K562 (cell line): ENCODE data around the gene EXOC3. TPM values are rescaled to one million over a fixed set of nuclear protein-coding genes. Genes with fewer than 3 reads are reported as not detected.

Experiments
- ATAC-seq: fragments of 200-7000 bp; cut with Tn5 transposase; 3 replicates; pipeline ENCODE4 v1.9.1; 2020; ENCODE audit warnings: moderate library complexity
- BruUV-seq: library from RNA; stranded (reverse); fragments of 400-500 nt; replicated peaks from 2 replicates; lab custom pipeline; 2021; lab: Mats Ljungman, UMichigan
- CTCF ChIA-PET: fragments of 300-600 bp; formaldehyde crosslinking; extraction: SDS; loops from one replicate; lab custom pipeline; 2021; ENCODE audit warnings: low intra/inter-chr PET ratio; lab: Yijun Ruan, JAX
- POLR2A ChIA-PET: fragments of 300-600, 350-650 bp; sonication (Branson Sonifier 250); formaldehyde crosslinking; extraction: SDS; loops from one replicate; lab custom pipeline; 2021; ENCODE audit warnings: antibody characterized with exemption, inconsistent platforms; lab: Yijun Ruan, JAX
- DNase-seq, 4 experiments: peaks; one replicate each; pipeline versions ENCODE4 v3.0.0 to v3.0.0-alpha.2; 2011 to 2018; ENCODE audit warnings: low spot score in 3 of 4, mixed read lengths in 3 of 4; ENCODE audit errors: extremely low read depth in 1 of 4
- FAIRE-seq: peaks from 2 replicates; lab custom pipeline; 2011; peaks lifted over from hg19 to GRCh38; lab: Jason Lieb, UNC
- H2AFZ ChIP-seq: 2 replicates; pipeline ENCODE4 v1.6.0; 2011; ENCODE audit warnings: low read depth, low read length, control low read depth, inconsistent platforms
- H3K27ac ChIP-seq: fragments of 200-600 bp; 3 replicates; pipeline ENCODE4 v1.8.0; 2011; ENCODE audit warnings: low read depth, mild to moderate bottlenecking, control low read depth, inconsistent platforms, low read length, moderate library complexity, mixed read lengths; ENCODE audit errors: extremely low read depth
- H3K27me3 ChIP-seq, 2 experiments: fragments of 300-600 bp in 1 of 2; 2 replicates in 1 of 2; 3 replicates in 1 of 2; pipeline versions ENCODE4 v1.6.0 to v1.8.0; 2011; ENCODE audit warnings: inconsistent platforms in 2 of 2, low read length in 2 of 2, mild to moderate bottlenecking in 1 of 2, mixed read lengths in 1 of 2, moderate library complexity in 1 of 2; ENCODE audit not compliant: control insufficient read depth in 2 of 2, insufficient read depth in 2 of 2
- H3K36me3 ChIP-seq: fragments of 300-600 bp; 3 replicates; pipeline ENCODE4 v1.8.0; 2011; ENCODE audit warnings: mild to moderate bottlenecking, low read length, inconsistent platforms; ENCODE audit not compliant: control insufficient read depth, insufficient read depth
- H3K4me1 ChIP-seq, 2 experiments: fragments of 200-600 bp in 1 of 2; replicated peaks in 1 of 2; 2 replicates in 1 of 2; 3 replicates in 1 of 2; pipeline versions ENCODE4 v1.5.1 to v1.8.0; 2011; ENCODE audit warnings: inconsistent platforms in 2 of 2, low read length in 2 of 2, mild to moderate bottlenecking in 1 of 2, mixed read lengths in 1 of 2, moderate library complexity in 1 of 2; ENCODE audit not compliant: control insufficient read depth in 2 of 2, insufficient read depth in 2 of 2
- H3K4me2 ChIP-seq: 2 replicates; pipeline ENCODE4 v1.6.1; 2011; ENCODE audit warnings: low read length, control low read depth, inconsistent platforms, mixed read lengths; ENCODE audit not compliant: insufficient read depth
- H3K4me3 ChIP-seq: fragments of 200-600 bp; sonication (generic), shearing (Covaris generic); 2 replicates; pipeline ENCODE4 v1.5.1; 2016; ENCODE audit warnings: control low read depth, inconsistent platforms
- H3K79me2 ChIP-seq: fragments of 200-600 bp; 3 replicates; pipeline ENCODE4 v1.8.0; 2011; ENCODE audit warnings: low read length, inconsistent platforms; ENCODE audit not compliant: control insufficient read depth, insufficient read depth
- H3K9ac ChIP-seq, 2 experiments: 2 replicates each; pipeline versions ENCODE4 v1.6.0 to v1.6.1; 2011; ENCODE audit warnings: low read depth in 2 of 2, low read length in 2 of 2, control low read depth in 1 of 2, inconsistent platforms in 1 of 2, mild to moderate bottlenecking in 1 of 2, mixed read lengths in 1 of 2; ENCODE audit not compliant: insufficient read depth in 1 of 2
- H3K9me1 ChIP-seq: one replicate; pipeline ENCODE4 v1.6.0; 2011; ENCODE audit warnings: inconsistent platforms, mild to moderate bottlenecking, low read length, moderate library complexity; ENCODE audit not compliant: control insufficient read depth, insufficient read depth
- H3K9me3 ChIP-seq: replicated peaks from 2 replicates; pipeline ENCODE4 v1.5.1; 2011; ENCODE audit warnings: low read depth, low read length, inconsistent platforms; ENCODE audit not compliant: control insufficient read depth, insufficient read depth
- H4K20me1 ChIP-seq: replicated peaks from 2 replicates; pipeline ENCODE4 v1.6.1; 2011; ENCODE audit warnings: low read length, inconsistent platforms, mixed read lengths; ENCODE audit not compliant: control insufficient read depth, insufficient read depth
- IRF2 ChIP-seq: sonication (generic); formaldehyde crosslinking; IDR thresholded peaks from 2 replicates; pipeline ENCODE4 v1.8.1; 2022; ENCODE audit warnings: mild to moderate bottlenecking, missing genetic modification reagents
- NBN ChIP-seq: fragments of 450-650 bp; IDR thresholded peaks from 2 replicates; pipeline ENCODE4 v1.6.1; 2016; ENCODE audit warnings: low read depth, mild to moderate bottlenecking
- SMAD3 ChIP-seq: fragments of 450-650 bp; formaldehyde crosslinking; conservative IDR thresholded peaks from 2 replicates; pipeline ENCODE4 v1.4.0; 2020; ENCODE audit warnings: mild to moderate bottlenecking
- WGBS: fragments of 100-300 bp; shearing (Covaris generic); methylation state at CpG from one replicate; pipeline ENCODE4 v1.1.6; 2016; ENCODE audit warnings: low coverage, mixed read lengths; ENCODE audit not compliant: insufficient coverage; ENCODE audit errors: missing lambda C conversion rate; 5-methylcytosine and 5-hydroxymethylcytosine counted together
- in situ Hi-C: fragments of 300-500 bp; cut with MboI; formaldehyde crosslinking; loops from 4 replicates; pipeline ENCODE4 v1.15.0; 2018; ENCODE audit warnings: inconsistent platforms, mixed read lengths
- intact Hi-C: fragments of 100-400 bp; cut with micrococcal nuclease; formaldehyde crosslinking; loops from 2 replicates; pipeline ENCODE4 v1.14.2; 2022
- polyA plus RNA-seq, 8 experiments: library from polyadenylated mRNA; depleted of rRNA in 4 of 8; stranded (reverse) in 5 of 8; unstranded in 3 of 8; fragments of >200 nt; fragmentation: Nextera tagmentation in 2 of 8; fragmentation: Illumina TruSeq in 1 of 8; extraction: Ambion mirVana in 2 of 8; extraction: Trizol in 1 of 8; gene quantifications; 2 replicates each; pipeline versions ENCODE4 v1.2.1 to v1.2.3, GENCODE V29; 2011 to 2014; ENCODE audit warnings: inconsistent platforms in 1 of 8, missing spikeins in 1 of 8
- total RNA-seq, 7 experiments: library from RNA; depleted of rRNA in 6 of 7; stranded (reverse); fragments of >200 nt in 6 of 7; fragmentation: Illumina TruSeq in 2 of 7; extraction: Trizol in 2 of 7; gene quantifications; 2 replicates each; pipeline versions ENCODE4 v1.2.1 to v1.2.3, GENCODE V29; 2011 to 2021; ENCODE audit warnings: low replicate concordance in 1 of 7
- TF ChIP-seq, protein P1 (sequence below): IDR thresholded peaks from 2 replicates; pipeline ENCODE4 v1.6.1; 2014; ENCODE audit warnings: antibody characterized with exemption
- TF ChIP-seq, protein P2 (sequence below): fragments of 250-450 bp; sonication (Bioruptor Pico); IDR thresholded peaks from 2 replicates; pipeline ENCODE4 v1.8.0; 2021; ENCODE audit warnings: borderline replicate concordance, mild to moderate bottlenecking, moderate library complexity; ENCODE audit not compliant: poor library complexity, severe bottlenecking
- TF ChIP-seq, protein P3 (sequence below), 3 experiments: fragments of 200-800 bp in 1 of 3; fragments of 250-450 bp in 1 of 3; fragments of 450-650 bp in 1 of 3; sonication (Bioruptor Pico) in 1 of 3; sonication (Bioruptor generic) in 1 of 3; formaldehyde crosslinking in 1 of 3; IDR thresholded peaks; 2 replicates each; pipeline versions ENCODE4 v1.6.1 to v1.8.0; 2016 to 2022; ENCODE audit warnings: mild to moderate bottlenecking in 2 of 3, missing genetic modification characterization in 2 of 3, missing compliant biosample characterization in 1 of 3, moderate library complexity in 1 of 3

Gene EXOC3
- total and polyA plus RNA-seq, 9 of the 15 experiments (the other 6 are each of a cell fraction or from before 2014, with no cell fraction given): 1.4 to 41.9 (median 22.4) TPM

DNA sequence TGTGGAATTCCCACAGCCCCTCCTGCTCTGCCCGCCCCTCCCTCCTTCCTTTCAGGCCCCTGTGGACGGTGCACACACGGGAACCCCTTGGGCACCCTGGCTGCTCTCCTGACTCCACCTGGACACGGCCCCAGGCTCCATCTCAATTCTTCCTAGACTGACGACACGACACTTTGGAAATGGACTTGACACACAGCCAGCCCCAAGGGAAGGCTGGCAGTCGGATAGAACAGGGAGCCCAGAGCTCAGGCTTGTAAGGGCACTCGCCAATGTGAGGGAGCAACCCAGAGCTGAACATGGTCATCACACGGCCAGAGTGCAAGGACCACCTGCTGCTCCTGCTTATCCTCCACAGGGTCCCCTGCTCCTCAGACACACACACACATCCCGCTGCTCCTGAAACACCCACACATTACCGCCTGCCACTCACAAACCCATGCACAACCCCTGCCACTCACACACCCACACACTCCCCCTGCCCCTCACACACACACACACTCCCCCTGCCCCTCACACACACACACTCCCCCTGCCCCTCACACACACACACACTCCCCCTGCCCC is 72.4 kb downstream of the EXOC3 start:
- Histone ChIP-seq H3K36me3 (no peaks in the 10 kb centered on the region), H3K9ac (no peak overlapping the region), H3K4me1 (peaks cover 0 to 22% of the 10 kb centered on the region in 2 experiments; a peak in 2 of 5 replicates), H3K9me3 (no peaks in the 10 kb centered on the region), H3K79me2 (no peaks in the 10 kb centered on the region), H3K9me1 (no peaks in the 10 kb centered on the region), H3K4me3 (no peak overlapping the region), H3K27me3 (peaks cover 33 to 75% of the 10 kb centered on the region in 2 experiments; a peak in 4 of 5 replicates), H3K27ac (no peak overlapping the region), H3K4me2 (no peak overlapping the region), H4K20me1 (peaks cover 21% of the 10 kb centered on the region), H2AFZ (no peak overlapping the region)
- intact Hi-C loops: no loop called here
- FAIRE-seq: no peak
- POLR2A ChIA-PET: interaction anchor here (0.6 to 0.7 kb wide), 2 partner anchors 58 to 446 kb away, joined by 3 read pairs; no protein-coding TSS in a partner anchor
- in situ Hi-C loops: no loop called here
- TF ChIP-seq, protein P1, sequence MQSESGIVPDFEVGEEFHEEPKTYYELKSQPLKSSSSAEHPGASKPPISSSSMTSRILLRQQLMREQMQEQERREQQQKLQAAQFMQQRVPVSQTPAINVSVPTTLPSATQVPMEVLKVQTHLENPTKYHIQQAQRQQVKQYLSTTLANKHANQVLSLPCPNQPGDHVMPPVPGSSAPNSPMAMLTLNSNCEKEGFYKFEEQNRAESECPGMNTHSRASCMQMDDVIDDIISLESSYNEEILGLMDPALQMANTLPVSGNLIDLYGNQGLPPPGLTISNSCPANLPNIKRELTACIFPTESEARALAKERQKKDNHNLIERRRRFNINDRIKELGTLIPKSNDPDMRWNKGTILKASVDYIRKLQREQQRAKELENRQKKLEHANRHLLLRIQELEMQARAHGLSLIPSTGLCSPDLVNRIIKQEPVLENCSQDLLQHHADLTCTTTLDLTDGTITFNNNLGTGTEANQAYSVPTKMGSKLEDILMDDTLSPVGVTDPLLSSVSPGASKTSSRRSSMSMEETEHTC: no peak
- TF ChIP-seq, protein P2, sequence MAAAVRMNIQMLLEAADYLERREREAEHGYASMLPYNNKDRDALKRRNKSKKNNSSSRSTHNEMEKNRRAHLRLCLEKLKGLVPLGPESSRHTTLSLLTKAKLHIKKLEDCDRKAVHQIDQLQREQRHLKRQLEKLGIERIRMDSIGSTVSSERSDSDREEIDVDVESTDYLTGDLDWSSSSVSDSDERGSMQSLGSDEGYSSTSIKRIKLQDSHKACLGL (CRISPR knock-in tag): no peak
- TF ChIP-seq, protein P3, sequence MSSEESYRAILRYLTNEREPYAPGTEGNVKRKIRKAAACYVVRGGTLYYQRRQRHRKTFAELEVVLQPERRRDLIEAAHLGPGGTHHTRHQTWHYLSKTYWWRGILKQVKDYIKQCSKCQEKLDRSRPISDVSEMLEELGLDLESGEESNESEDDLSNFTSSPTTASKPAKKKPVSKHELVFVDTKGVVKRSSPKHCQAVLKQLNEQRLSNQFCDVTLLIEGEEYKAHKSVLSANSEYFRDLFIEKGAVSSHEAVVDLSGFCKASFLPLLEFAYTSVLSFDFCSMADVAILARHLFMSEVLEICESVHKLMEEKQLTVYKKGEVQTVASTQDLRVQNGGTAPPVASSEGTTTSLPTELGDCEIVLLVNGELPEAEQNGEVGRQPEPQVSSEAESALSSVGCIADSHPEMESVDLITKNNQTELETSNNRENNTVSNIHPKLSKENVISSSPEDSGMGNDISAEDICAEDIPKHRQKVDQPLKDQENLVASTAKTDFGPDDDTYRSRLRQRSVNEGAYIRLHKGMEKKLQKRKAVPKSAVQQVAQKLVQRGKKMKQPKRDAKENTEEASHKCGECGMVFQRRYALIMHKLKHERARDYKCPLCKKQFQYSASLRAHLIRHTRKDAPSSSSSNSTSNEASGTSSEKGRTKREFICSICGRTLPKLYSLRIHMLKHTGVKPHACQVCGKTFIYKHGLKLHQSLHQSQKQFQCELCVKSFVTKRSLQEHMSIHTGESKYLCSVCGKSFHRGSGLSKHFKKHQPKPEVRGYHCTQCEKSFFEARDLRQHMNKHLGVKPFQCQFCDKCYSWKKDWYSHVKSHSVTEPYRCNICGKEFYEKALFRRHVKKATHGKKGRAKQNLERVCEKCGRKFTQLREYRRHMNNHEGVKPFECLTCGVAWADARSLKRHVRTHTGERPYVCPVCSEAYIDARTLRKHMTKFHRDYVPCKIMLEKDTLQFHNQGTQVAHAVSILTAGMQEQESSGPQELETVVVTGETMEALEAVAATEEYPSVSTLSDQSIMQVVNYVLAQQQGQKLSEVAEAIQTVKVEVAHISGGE (CRISPR knock-in tag; IDR thresholded peaks at IDR 0.05): no peak
- TF ChIP-seq SMAD3 (no peak), IRF2 (CRISPR knock-in tag) (no peak), NBN (no peak)
- DNase-seq: no peak
- ATAC-seq: no peak
- no TSS peak for BruUV-seq
- CTCF ChIA-PET: no interaction called here
- 2% methylated on average over 11 of the region's 11 CpGs for WGBS
